Neuronal stem cell (in vitro differentiated cells): ENCODE measurements around the gene CBX2. TPM values are rescaled to one million over a fixed set of nuclear protein-coding genes. Genes with fewer than 3 reads are reported as not detected.
A peak's percentile ranks its signal among the peaks of the same experiment; 100 is the strongest.

Source experiments
- DNase-seq: peaks from one replicate; pipeline ENCODE4 v3.0.0-alpha.2; 2013; ENCODE audit warnings: low spot score
- H2AFZ ChIP-seq: one replicate; pipeline ENCODE4 v1.6.1; 2013; ENCODE audit warnings: mild to moderate bottlenecking, low read length, inconsistent platforms
- H2AK5ac ChIP-seq: 2 replicates; pipeline ENCODE4 v1.6.1; 2013; ENCODE audit warnings: low read depth, mild to moderate bottlenecking, inconsistent platforms, low read length, moderate library complexity, mixed read lengths
- H2BK120ac ChIP-seq: 2 replicates; pipeline ENCODE4 v1.6.1; 2013; ENCODE audit warnings: low read depth, mild to moderate bottlenecking, inconsistent platforms, low read length, moderate library complexity, mixed read lengths
- H2BK12ac ChIP-seq: one replicate; pipeline ENCODE4 v1.6.1; 2013; ENCODE audit warnings: low read length, inconsistent platforms
- H2BK15ac ChIP-seq: 2 replicates; pipeline ENCODE4 v1.6.1; 2013; ENCODE audit warnings: mild to moderate bottlenecking, low read length, inconsistent platforms, mixed read lengths
- H2BK5ac ChIP-seq: one replicate; pipeline ENCODE4 v1.6.1; 2013; ENCODE audit warnings: inconsistent platforms, mild to moderate bottlenecking, low read length, moderate library complexity
- H3K14ac ChIP-seq: one replicate; pipeline ENCODE4 v1.6.1; 2013; ENCODE audit warnings: low read length, inconsistent platforms
- H3K18ac ChIP-seq: 2 replicates; pipeline ENCODE4 v1.6.1; 2013; ENCODE audit warnings: low read length, inconsistent platforms
- H3K23ac ChIP-seq: 2 replicates; pipeline ENCODE4 v1.6.1; 2013; ENCODE audit warnings: low read depth, mild to moderate bottlenecking, mixed read lengths, low read length, inconsistent platforms; ENCODE audit not compliant: poor library complexity
- H3K27ac ChIP-seq: replicated peaks from 3 replicates; pipeline ENCODE4 v1.5.1; 2013; ENCODE audit warnings: low read length, inconsistent platforms
- H3K27me3 ChIP-seq, 3 experiments: 2 replicates each; pipeline ENCODE4 v1.6.1; 2013; ENCODE audit warnings: low read length in 3 of 3, mild to moderate bottlenecking in 2 of 3, inconsistent platforms in 1 of 3, low read depth in 1 of 3, mixed read lengths in 1 of 3, moderate library complexity in 1 of 3; ENCODE audit not compliant: control insufficient read depth in 3 of 3, insufficient read depth in 3 of 3
- H3K36me3 ChIP-seq, 2 donors: replicated peaks in 1 of 2; 2 replicates each; pipeline ENCODE4 v1.6.1; 2013; ENCODE audit warnings: low read length in 2 of 2; ENCODE audit not compliant: control insufficient read depth in 2 of 2, insufficient read depth in 2 of 2
- H3K4ac ChIP-seq: 2 replicates; pipeline ENCODE4 v1.6.1; 2013; ENCODE audit warnings: inconsistent platforms, mild to moderate bottlenecking, low read length, moderate library complexity
- H3K4me1 ChIP-seq, 2 donors: 1 replicate in 1 of 2; 2 replicates in 1 of 2; pipeline ENCODE4 v1.6.1; 2013; ENCODE audit warnings: low read length in 2 of 2, low read depth in 1 of 2; ENCODE audit not compliant: control insufficient read depth in 2 of 2, insufficient read depth in 1 of 2
- H3K4me2 ChIP-seq: one replicate; pipeline ENCODE4 v1.6.1; 2013; ENCODE audit warnings: mild to moderate bottlenecking, low read length, inconsistent platforms; ENCODE audit not compliant: insufficient read depth, poor library complexity, severe bottlenecking
- H3K4me3 ChIP-seq, 2 donors: 2 replicates each; pipeline ENCODE4 v1.5.1; 2013; ENCODE audit warnings: low read length in 2 of 2, mild to moderate bottlenecking in 2 of 2, inconsistent platforms in 1 of 2, moderate library complexity in 1 of 2
- H3K79me1 ChIP-seq: one replicate; pipeline ENCODE4 v1.6.1; 2013; ENCODE audit warnings: low read depth, mild to moderate bottlenecking, inconsistent platforms, low read length, moderate library complexity
- H3K9ac ChIP-seq: one replicate; pipeline ENCODE4 v1.6.1; 2013; ENCODE audit warnings: mild to moderate bottlenecking, low read depth, low read length, inconsistent platforms; ENCODE audit not compliant: poor library complexity
- H3K9me3 ChIP-seq, 2 donors: replicated peaks in 1 of 2; 2 replicates each; pipeline versions ENCODE3 to v1.6.1; 2013; ENCODE audit warnings: low read length in 2 of 2, mild to moderate bottlenecking in 2 of 2, inconsistent platforms in 1 of 2, low read depth in 1 of 2, mixed read lengths in 1 of 2, moderate library complexity in 1 of 2; ENCODE audit not compliant: control insufficient read depth in 2 of 2, insufficient read depth in 1 of 2
- H4K8ac ChIP-seq: one replicate; pipeline ENCODE4 v1.6.1; 2013; ENCODE audit warnings: low read depth, mild to moderate bottlenecking, inconsistent platforms, low read length, moderate library complexity
- H4K91ac ChIP-seq: one replicate; pipeline ENCODE4 v1.6.1; 2013; ENCODE audit warnings: low read length, low read depth, mild to moderate bottlenecking, inconsistent platforms; ENCODE audit not compliant: poor library complexity
- WGBS, 2 donors: extraction: QIAGEN DNeasy Blood & Tissue Kit; methylation state at CpG; one replicate each; pipeline ENCODE4 v1.1.7; 2013; ENCODE audit warnings: missing lambda C conversion rate in 2 of 2, mixed read lengths in 1 of 2; ENCODE audit not compliant: insufficient read length in 2 of 2, insufficient replicate concordance in 1 of 2; ENCODE audit errors: extremely low coverage in 2 of 2; 5-methylcytosine and 5-hydroxymethylcytosine counted together
- polyA plus RNA-seq, 2 experiments: library from polyadenylated mRNA; stranded (reverse); fragments of 200-250 nt; gene quantifications; one replicate each; pipeline ENCODE4 v1.2.3, GENCODE V29; 2013

The CBX2 gene
- polyA plus RNA-seq (2013, experiment 1 of 2), result 72.5 TPM
- 70.8 TPM for polyA plus RNA-seq (2013, experiment 2 of 2)

DNA sequence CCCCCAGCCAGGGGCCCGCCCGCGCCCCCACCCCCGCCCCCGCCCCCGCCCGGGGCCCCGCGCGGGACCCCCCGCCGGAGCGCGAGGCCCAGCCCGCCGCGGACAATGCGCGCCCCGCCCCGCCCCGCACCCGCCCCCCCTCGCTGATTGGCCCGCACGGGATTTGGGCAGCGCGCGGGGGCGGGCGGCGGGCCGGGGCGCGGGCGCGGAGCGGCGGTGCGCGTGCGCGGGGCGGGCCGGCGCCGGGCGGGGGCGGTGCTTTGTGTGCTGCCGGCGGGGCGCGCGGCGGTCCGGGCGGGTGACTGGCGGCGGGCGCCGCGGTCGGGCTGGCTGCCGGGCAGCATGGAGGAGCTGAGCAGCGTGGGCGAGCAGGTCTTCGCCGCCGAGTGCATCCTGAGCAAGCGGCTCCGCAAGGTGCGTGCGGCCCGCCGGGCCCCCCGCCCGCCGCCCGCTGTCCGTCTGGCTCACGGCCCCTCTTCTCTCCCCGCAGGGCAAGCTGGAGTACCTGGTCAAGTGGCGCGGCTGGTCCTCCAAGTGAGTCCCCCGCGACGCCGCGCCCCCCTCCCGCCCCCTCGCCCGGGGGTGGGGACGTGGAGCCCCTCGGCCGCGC lies at the start of gene CBX2:
Gene CBX2, plus strand, starts transcription at position 255 of the 610 bp plus-strand sequence. Its CDS starts 88 bp downstream, at position 343.
- peak within 1 kb of the TSS; percentile 56 for H3K23ac ChIP-seq
- peak within 1 kb of the TSS; percentile 81 for H2AK5ac ChIP-seq
- peaks cover 15% of the 10 kb centered on the region for H3K79me1 ChIP-seq
- peak within 1 kb of the TSS; percentile 95 for H3K9ac ChIP-seq
- H3K4ac ChIP-seq, result no peak within 1 kb of the TSS
- H3K4me2 ChIP-seq, result peak within 1 kb of the TSS; percentile 82
- H3K27me3 ChIP-seq, result no peaks in the 10 kb centered on the region
- H3K27ac ChIP-seq, result peak within 1 kb of the TSS; percentile 93
- no peak within 1 kb of the TSS for H3K14ac ChIP-seq
- H2BK12ac ChIP-seq, result no peak within 1 kb of the TSS
- no peaks in the 10 kb centered on the region for H3K9me3 ChIP-seq
- no peak within 1 kb of the TSS for H4K91ac ChIP-seq
- peaks cover 35 to 42% of the 10 kb centered on the region in 2 donors for H3K36me3 ChIP-seq
- peak within 1 kb of the TSS; percentile 77 for H2AFZ ChIP-seq
- no CpG with 5 or more reads among the region's 96 CpGs for WGBS, 2 donors
- peak within 1 kb of the TSS; percentile 98 for H3K18ac ChIP-seq
- H2BK5ac ChIP-seq, result peak within 1 kb of the TSS; percentile 14
- no peak within 1 kb of the TSS for H4K8ac ChIP-seq
- peaks cover 16 to 17% of the 10 kb centered on the region in 2 donors for H3K4me1 ChIP-seq
- peak; percentile 80 for DNase-seq
- peak within 1 kb of the TSS; percentile 33 for H2BK15ac ChIP-seq
- H2BK120ac ChIP-seq, result peak within 1 kb of the TSS; percentile 51
- H3K4me3 ChIP-seq, result peak within 1 kb of the TSS; percentile 78 to 96

DNA sequence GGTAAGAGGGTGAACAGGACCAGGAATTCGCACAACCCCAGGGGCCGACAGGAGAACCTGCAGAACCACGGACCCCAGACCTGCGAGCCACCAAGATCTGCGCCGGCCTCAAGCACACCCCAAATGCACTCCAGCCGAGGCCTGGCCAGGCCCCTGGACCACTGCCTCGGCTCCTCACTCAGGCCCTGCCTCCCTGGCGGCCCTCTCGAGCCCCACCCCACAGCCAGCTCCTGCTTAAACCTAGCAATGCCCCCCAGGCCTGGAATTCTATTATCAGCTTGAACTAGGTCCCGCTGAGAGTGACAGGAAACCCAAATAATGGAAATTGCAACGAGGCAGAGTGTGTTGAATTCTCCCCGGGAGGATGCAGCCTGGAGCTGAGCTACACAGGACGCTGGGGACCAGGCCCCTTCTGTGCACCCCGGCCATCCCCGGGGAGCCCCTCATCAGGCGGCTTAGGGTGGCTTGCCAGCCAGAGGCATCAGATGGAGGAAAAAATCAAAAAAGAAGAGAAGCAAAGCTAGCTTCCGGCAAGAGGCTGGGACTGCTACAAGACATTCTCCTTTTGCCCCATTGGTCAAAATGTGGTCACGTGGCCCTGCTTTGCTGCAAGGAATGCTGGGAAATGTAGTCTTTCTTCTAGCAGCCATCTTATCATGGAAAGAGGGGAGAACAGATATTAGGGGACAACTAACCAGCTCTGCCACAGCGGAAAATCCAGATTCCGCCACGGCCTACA lies 49.6 kb upstream of the CBX2 start:
- Histone ChIP-seq H3K4me3 (peak overlapping the region in 1 of 2 donors; percentile 48), H3K23ac (no peak overlapping the region), H3K79me1 (no peaks in the 10 kb centered on the region), H3K36me3 (no peaks in the 10 kb centered on the region), H2BK12ac (no peak overlapping the region), H2BK120ac (peak overlapping the region; percentile 2), H3K9ac (no peak overlapping the region), H2AK5ac (peak overlapping the region; percentile 31), H3K14ac (no peak overlapping the region), H2BK15ac (no peak overlapping the region), H3K27me3 (no peaks in the 10 kb centered on the region), H4K91ac (no peak overlapping the region), H2AFZ (peak overlapping the region; percentile 97), H3K4me1 (peaks cover under 1 to 1% of the 10 kb centered on the region in 2 donors), H2BK5ac (no peak overlapping the region), H3K4me2 (no peak overlapping the region), H3K18ac (peak overlapping the region; percentile 86), H3K4ac (no peak overlapping the region), H3K27ac (no peak overlapping the region), H4K8ac (no peak overlapping the region), H3K9me3 (no peaks in the 10 kb centered on the region)
- WGBS, 2 donors, result no CpG with 5 or more reads among the region's 22 CpGs
- peak; percentile 86 for DNase-seq

DNA sequence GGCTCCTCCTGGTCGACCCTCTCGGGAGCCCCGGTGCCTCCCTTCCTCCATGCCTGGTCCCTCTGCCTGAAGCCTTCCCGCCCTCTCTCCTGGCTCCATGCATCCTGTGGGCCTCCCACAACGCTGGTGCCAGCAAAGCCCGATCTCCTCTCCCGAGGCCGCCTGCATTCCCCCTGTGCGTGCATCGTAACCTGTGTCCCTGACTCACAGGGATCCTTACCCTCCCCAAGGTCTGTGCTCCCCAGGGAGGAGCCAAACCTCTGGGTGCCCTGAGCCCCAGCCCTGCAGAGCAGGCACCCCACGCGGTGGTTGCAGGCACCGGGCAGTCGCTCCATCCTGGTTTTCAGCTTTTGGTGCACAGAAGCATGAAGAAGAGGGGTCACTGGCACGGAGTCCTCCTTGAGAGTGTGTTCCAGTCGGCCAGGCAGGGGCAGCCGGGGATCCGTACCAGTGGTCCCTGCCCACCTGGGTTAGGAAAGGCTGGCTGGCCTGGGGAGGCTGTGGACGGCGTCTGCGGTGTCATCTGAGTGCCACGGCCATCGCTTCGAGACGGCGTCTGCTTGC lies 49.0 kb upstream of the CBX2 start:
- H2BK120ac ChIP-seq, result peak overlapping the region; percentile 2
- no peak overlapping the region for H3K14ac ChIP-seq
- H3K27me3 ChIP-seq, result no peaks in the 10 kb centered on the region
- H4K8ac ChIP-seq, result no peak overlapping the region
- peak overlapping the region; percentile 52 for H2BK15ac ChIP-seq
- H3K36me3 ChIP-seq, result no peaks in the 10 kb centered on the region
- no peak overlapping the region for H3K4ac ChIP-seq
- peak overlapping the region; percentile 22 for H3K18ac ChIP-seq
- H3K79me1 ChIP-seq, result no peaks in the 10 kb centered on the region
- H3K4me1 ChIP-seq, result peaks cover 0 to 1% of the 10 kb centered on the region in 2 donors
- peak overlapping the region; percentile 1 for H2AK5ac ChIP-seq
- no peak overlapping the region for H3K27ac ChIP-seq
- H4K91ac ChIP-seq, result no peak overlapping the region
- DNase-seq, result no peak
- no CpG with 5 or more reads among the region's 26 CpGs for WGBS, 2 donors
- H3K4me2 ChIP-seq, result no peak overlapping the region
- peak overlapping the region in 1 of 2 donors; percentile 48 for H3K4me3 ChIP-seq
- H2BK12ac ChIP-seq, result no peak overlapping the region
- H3K9me3 ChIP-seq, result no peaks in the 10 kb centered on the region
- H2BK5ac ChIP-seq, result peak overlapping the region; percentile 2
- no peak overlapping the region for H3K9ac ChIP-seq
- peak overlapping the region; percentile 0 for H3K23ac ChIP-seq
- H2AFZ ChIP-seq, result peak overlapping the region; percentile 97

DNA sequence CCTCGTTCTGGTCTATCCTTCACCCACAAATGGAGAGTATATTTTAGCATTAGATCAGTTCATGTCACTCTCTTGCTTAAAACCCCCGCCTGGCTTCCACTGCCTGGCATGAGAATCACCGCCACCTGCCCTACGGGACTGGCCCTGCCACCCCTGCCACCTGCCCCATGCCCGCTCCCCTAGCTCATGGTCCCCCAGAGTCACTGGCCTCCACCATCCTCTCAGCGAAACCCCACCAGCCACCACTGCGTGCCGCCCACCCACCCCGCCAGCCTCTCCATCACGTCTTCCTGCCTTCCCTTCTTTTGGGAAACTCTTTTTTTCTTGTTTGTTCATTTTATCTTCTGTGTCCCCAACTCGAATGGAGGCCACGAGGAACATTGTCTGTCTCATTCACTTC lies 48.2 kb upstream of the CBX2 start:
- Histone ChIP-seq H3K4me1 (peaks cover 0 to 1% of the 10 kb centered on the region in 2 donors), H2BK15ac (peak overlapping the region; percentile 52), H3K18ac (no peak overlapping the region), H3K4me3 (no peak overlapping the region), H2BK120ac (no peak overlapping the region), H3K4me2 (no peak overlapping the region), H3K9ac (no peak overlapping the region), H4K91ac (peak overlapping the region; percentile 89), H3K79me1 (no peaks in the 10 kb centered on the region), H3K36me3 (no peaks in the 10 kb centered on the region), H3K14ac (peak overlapping the region; percentile 75), H3K9me3 (no peaks in the 10 kb centered on the region), H3K27me3 (no peaks in the 10 kb centered on the region), H2AFZ (no peak overlapping the region), H3K27ac (no peak overlapping the region), H2AK5ac (no peak overlapping the region), H3K4ac (no peak overlapping the region), H3K23ac (no peak overlapping the region), H4K8ac (peak overlapping the region; percentile 96), H2BK12ac (no peak overlapping the region), H2BK5ac (no peak overlapping the region)
- WGBS, 2 donors, result no CpG with 5 or more reads among the region's 12 CpGs
- DNase-seq, result no peak
